CD4-positive, alpha-beta T cell treated with Interleukin-17A for 4 hours (primary cell): ENCODE data around the gene B3GALT6.

ENCODE experiments used
- DNase-seq: peaks from one replicate; pipeline ENCODE4 v3.0.0-alpha.2; 2020; ENCODE audit warnings: mixed read lengths

B3GALT6 gene

GRCh38 chr1:1232796-1233566 lies 944 bp downstream of the B3GALT6 start:
- DNase-seq: no peak

- no peak for DNase-seq
Measured at GRCh38 chr1:1233567-1233892, 1.5 kb downstream of the B3GALT6 start.

GRCh38 chr1:1234180-1234808 lies 2.3 kb downstream of the B3GALT6 start:
- DNase-seq: no peak

- no peak for DNase-seq
Measured at GRCh38 chr1:1235016-1235744, 3.1 kb downstream of the B3GALT6 start.

- no peak for DNase-seq
Measured at GRCh38 chr1:1236176-1236763, 4.2 kb downstream of the B3GALT6 start.

DNA sequence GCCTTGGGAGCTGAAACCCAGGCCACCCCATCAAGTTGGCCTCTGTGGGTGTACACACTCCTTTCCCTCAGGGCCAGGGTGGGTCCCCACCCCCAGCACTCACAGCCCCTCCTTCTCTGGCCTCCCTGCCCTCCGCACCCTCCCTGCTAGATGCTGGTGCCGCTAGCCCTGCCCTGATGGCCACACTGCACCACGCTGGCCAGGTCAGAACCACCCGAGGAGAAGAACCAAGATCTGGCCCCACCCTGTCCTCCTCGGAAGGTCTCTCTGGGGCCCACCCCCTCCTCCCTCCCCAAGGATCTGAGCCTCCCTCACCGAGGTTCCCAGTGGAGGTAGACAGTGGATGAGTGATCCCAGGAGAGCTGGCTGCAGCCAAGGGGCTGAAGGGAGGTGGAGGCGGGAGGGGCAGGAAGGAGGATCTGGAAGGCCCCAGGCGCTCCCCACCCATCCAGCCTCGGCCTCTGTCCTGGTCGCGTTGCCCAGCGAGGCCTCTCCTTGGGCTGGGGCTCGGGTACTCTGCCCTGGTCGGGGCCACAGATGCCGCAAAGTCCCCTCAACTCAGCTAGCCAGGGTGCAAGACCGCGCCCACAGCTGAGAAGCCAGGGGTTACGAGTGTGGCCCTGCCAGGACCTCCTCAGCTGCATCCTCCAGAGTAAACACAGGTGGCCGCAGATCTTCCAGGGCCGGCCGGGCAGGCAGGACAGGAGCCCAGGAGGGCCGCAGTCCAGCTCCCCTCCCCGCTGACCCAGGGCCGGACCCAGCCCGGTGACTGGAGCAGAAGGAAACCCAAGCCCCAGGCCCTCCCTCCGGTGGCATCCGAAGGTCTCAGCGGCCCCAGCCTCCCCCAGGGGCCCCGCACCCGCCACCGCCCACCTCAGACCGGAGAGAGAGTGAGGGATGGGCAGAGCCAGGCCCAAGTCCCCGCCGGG lies 5.2 kb downstream of the B3GALT6 start:
- no peak for DNase-seq

DNA sequence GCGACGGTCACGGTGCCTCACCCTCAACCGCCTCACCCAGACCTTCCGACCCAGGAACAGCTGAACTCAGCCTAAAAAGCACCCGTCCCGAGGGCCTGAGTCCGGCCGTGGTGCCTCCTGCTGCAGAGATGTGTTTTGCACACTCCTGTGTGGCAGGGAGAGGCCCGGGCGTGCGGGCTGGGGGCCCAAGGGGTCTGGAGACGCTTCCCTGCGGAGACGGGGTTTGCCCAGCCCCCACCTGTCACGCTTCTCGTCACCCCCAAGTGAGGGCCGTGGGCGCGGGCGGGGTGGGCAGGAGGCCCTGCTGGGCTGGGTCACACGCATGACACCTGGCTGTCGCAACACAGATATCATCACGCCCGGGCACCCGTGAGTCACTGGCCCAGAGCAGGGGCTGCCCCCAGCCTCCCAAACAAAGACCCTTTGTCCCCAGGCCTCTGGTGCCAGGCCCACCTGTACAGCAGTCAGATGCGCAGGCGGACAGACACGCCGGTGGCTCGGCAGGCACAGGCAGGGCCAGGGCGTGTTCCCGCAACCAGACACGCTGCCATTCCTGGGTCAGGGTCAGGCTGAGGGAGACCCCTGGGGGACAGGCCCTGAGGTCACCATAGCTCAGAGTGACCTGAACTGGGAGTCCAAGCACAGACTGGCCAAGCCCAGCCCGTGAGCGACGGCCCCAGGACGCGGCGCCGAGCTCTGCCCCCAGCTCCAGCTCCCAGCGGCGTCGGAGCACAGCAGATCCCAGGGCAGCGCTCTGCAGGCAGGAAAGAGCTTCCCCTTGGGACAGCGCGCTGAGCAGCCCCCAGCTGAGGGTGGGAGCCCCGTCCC lies 6.1 kb downstream of the B3GALT6 start:
- no peak for DNase-seq

DNA sequence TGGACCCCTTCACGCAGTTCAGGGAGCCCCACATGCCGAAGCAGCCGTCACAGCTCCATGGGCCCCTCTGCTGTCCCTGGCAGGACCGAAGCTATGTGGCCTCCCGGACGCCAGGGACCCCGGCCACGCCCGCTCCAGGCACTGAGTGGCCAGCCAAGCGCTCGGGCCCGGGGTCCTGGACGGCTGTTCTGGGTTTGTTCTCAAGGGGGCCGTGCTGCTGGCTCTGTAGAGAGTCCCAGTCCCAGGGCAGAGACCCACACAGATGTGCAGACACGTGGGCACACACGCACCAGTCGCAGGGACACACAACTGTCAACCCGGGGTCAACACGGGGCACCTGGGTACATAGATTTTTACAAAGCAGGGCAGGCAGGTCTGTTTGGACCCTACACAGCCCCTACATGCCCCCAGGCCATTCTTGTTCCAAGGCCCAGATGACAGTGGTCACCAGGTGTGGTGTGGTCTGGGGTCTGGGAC lies 6.7 kb downstream of the B3GALT6 start:
- no peak for DNase-seq

DNA sequence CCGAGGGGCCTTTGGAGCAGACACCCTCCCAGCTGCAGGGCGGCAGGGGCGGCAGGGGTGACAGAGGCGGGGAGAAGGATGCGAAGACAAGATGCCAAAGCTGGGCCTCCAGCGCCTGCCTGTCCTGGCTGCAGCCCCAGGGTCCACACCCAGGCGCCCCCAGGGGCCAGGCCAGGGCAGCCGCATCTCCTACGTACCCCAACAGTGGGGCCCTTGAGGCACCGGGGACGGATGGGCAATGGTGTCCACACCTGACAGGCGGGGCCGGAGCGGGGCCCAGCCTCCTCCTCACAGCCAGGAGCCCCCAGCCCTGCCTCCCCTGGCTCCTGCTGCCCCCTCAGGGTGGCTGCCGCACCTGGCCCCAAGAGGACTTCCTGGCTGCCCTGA lies 7.2 kb downstream of the B3GALT6 start:
- DNase-seq: no peak

- no peak for DNase-seq
Measured at GRCh38 chr1:1239614-1240347, 7.7 kb downstream of the B3GALT6 start.

- no peak for DNase-seq
Measured at GRCh38 chr1:1240348-1240732, 8.3 kb downstream of the B3GALT6 start.

GRCh38 chr1:1240822-1241587 lies 9.0 kb downstream of the B3GALT6 start:
- no peak for DNase-seq

DNA sequence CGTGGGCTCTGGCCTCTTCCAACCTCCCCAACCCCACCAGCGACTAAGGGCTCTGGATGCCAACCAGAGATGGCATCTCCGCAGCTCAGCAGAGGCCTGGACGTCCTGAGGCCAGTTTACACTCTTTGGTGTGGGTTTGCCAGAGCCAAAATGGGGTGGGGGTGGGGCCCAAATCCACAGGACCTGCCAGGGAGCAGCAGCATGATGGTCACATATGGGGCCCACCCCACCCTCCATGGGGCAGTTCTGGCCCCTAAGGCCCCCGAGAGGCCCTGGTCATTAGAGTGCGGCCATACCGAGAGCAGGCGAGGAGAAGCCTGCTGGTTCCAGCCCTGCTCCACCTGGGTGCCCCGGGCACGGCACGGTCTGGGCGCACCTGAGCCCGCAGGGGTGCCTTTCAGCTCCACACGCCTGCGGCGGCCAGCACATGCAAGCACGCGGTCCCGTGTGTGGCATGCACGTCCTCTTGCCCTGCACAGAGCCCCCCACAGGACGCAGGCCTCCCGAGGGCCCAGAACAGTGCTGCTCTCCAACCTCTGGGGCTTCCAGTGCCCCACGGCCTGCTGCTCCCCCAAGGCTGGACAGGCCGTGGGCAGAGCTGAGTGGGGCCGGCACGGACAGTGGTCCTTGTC lies 9.7 kb downstream of the B3GALT6 start:
- no peak for DNase-seq

DNA sequence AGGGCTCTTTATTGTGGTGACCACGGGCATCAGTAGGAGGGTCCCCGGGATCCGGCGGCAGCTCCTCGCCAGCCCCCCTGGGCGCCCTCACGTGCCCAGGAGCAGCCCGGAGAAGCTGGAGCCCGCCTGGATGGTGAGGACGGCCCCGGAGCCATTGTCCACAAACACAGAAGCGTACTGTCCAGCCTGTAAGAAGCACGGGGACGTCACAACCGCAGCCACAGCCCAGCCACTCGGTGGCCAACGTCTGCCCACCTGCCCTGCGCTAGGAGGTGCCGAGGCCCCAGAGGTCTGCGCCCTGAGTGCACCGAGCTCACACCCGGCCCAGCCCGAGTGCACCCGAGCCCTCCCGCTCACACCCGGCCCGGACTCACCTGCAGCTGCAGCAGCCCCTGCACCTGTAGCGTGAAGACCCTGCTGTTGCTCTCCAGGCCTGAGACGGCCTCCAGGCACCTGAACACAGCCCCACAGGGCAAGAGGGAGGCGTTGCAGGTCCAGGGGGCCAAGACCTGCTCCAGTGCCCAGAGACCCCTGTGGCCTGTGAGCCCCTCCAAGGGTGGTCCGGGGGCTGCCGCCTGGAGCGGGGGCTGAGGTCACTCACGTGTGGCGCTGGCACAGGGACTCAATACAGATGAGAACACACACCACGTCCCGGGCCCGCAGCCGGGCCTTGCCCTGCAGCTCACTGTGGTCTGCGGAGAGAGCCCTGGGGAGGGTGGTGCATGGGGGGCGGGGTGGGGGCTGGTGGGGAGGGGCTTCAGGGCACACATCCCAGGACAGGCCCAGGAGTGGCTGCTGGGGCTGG lies 10.6 kb downstream of the B3GALT6 start:
- DNase-seq: no peak

GRCh38 chr1:1243266-1243660 lies 11.2 kb downstream of the B3GALT6 start:
- no peak for DNase-seq

- DNase-seq: no peak
Measured at GRCh38 chr1:1243807-1244191, 11.8 kb downstream of the B3GALT6 start.

DNA sequence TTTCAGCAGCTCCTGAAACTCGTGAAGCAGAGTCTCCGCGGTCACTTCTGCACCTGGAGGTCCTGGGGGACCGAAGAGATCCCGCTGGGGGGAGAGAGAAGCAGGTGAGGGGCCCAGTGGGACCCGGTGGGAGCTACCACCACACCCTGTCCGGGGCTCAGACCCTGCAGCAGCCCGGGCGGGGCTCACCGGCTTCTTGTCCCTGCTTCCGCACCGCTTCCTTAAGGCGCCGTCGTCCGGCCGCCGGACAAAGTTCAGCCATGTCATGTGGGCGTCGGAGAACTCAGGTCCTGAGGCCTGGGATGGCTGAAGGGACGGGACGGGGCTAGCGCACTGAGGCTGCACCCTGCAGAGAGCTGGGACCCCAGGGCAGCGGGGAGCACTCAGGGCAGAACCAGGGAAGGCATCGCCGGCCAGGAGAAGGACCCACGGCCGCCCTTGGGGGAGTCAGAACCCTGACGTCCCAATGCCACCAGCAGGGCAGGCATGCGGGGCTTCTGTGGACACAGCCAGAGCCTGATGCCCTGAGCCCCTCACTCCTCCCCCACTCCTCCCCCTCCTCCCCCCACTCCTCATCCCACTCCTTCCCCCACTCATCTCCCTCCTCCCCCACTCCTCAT lies 12.3 kb downstream of the B3GALT6 start:
- no peak for DNase-seq

- no peak for DNase-seq
Measured at GRCh38 chr1:1245178-1245816, 13.3 kb downstream of the B3GALT6 start.
